Activated CD4-positive, alpha-beta T cell treated with anti-CD3 and anti-CD28 coated beads, Interleukin-2, Interleukin-4, amounts not matched to agents 100 ng/mL and 50 ng/mL, durations not matched to agents 16 hours and 8 hours (primary cell): Measurements from ENCODE around the gene NUDT15.
"Not testable (repeated sequence)": the region's sequence is repeated elsewhere in the genome, so short reads cannot be mapped to it uniquely, and the experiment has no call there.

ENCODE experiments used
- DNase-seq: peaks from one replicate; pipeline ENCODE4 v3.0.0-alpha.2; 2020; ENCODE audit warnings: low spot score

Gene NUDT15

DNA sequence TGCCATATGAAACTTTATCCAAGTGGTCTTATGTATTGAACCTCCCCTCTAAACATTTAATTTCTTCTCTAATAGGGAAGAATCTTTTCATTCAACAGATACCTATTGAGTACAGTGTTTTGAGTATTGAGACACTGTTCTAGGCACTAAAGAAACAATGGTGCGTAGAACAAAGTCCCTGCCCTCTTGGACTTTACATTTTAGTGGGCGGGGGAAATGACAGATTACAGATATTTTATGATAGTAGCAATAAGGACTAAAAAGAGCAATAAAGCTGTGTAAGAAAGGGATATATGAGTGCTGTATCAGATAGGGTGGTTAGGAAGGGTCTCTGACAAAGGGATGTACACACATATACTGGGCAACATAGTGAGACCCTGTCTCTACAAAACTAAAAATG, 5.4 kb downstream of the NUDT15 start:
- no peak for DNase-seq

GRCh38 chr13:48043789-48044503, 6.4 kb downstream of the NUDT15 start:
- peak; percentile 57 for DNase-seq

DNA sequence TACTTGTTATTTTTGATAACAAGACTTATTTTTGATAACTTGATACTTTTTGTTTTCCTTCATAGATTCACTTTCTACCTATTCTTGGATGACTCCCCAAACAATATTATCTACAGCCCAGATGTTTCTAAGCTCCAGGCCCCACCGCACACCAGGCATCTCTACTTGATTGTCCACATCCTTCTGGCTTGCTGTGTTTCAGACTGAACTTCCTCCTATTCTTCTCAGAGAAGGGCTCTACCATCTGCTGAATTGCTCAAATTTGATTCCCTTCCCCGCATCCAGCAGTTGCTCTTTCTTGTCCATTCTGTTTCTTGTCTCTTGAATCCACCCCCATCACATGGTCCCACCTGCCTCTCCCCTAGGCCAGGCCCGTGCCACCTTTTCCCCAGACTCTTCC, 13.0 kb downstream of the NUDT15 start:
- no peak for DNase-seq

- DNase-seq = no peak
Measured at GRCh38 chr13:48054601-48055000, 17.1 kb downstream of the NUDT15 start.

DNA sequence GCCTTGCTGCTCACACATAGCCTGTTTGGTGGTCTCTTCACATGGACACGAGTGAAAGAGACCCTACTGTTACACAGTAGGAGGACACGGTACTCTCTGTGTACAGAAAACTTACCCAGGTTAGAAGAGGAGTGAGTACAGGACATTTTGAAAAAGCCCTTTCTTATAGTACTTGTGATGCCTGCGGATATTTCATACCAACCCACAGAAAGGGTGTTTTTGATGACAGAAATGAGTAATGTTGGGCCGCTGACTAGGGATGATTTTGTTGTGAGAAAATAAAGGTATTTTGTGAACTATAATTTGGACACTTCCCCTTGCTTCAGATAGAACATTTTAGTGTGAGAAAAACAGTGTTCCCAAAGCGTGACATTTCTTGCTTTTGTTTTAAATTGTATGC, 18.2 kb downstream of the NUDT15 start:
- no peak for DNase-seq

DNA sequence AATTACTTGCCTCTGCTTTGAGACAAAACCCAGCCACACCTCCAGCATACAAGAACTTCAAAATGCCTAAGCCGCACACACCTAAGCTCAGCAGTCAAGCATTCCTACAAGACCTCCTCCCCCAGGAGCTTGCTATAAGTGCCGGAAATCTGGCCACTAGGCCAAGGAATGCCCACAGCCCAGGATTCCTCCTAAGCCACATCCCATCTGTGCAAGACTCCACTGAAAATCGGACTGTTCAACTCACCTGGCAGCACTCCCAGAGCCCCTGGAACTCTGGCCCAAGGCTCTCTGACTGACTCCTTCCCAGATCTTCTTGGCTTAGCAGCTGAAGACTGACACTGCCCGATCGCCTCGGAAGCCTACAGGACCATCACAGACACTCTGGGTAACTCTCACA, 21.0 kb downstream of the NUDT15 start:
- not testable (repeated sequence) for DNase-seq

DNA sequence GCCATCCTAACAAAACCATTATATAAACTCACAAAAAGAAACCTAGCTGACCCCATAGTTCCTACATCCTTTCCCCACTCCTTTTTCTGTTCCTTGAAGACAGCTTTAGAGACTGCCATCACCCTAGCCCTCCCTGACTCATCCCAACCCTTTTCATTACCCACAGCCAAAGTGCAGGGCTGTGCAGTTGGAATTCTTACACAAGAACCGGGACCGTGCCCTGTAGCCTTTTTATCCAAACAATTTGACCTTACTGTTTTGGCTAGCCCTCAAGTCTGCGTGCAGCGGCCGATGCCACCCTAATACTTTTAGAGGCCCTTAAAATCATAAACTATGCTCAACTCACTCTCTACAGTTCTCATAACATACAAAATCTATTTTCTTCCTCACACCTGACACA, 22.4 kb downstream of the NUDT15 start:
- not testable (repeated sequence) for DNase-seq

DNA sequence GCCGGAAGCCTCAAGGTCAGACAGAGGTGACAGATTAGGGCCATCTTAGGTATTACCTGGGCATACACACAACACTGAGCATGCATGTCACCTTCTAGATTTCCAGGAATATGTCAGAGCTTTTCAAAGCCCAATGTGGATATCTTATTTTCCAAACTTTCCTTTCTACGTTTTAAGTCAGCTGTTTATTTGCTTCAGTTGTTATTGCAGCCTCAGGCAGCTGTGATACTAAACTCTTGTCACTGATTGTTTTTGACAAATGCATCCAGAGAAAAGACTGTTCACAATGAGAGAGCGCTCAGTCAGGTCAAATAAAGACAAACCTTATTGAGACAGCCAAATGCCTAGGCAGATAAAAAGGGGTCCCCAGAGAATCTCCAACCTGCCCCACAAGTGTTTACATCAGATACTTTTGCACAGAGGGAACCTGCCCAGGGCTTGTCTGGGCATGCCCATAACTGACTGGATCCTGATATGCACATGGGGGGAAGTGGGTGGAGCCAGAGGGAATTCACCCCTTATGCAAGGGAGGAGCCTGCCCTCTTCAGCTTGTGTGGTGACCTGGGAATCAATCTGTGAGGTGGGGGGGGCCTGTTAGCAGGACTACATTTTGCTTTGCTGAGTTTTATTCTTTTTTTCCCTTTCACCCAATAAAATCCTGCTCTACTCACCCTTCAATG, 28.9 kb downstream of the NUDT15 start:
- peak; percentile 25 for DNase-seq

- DNase-seq = no peak
Measured at GRCh38 chr13:48068036-48068435, 30.5 kb downstream of the NUDT15 start.

- DNase-seq = no peak
Measured at GRCh38 chr13:48068952-48069351, 31.4 kb downstream of the NUDT15 start.

- DNase-seq = no peak
Measured at GRCh38 chr13:48069573-48069972, 32.0 kb downstream of the NUDT15 start.

DNA sequence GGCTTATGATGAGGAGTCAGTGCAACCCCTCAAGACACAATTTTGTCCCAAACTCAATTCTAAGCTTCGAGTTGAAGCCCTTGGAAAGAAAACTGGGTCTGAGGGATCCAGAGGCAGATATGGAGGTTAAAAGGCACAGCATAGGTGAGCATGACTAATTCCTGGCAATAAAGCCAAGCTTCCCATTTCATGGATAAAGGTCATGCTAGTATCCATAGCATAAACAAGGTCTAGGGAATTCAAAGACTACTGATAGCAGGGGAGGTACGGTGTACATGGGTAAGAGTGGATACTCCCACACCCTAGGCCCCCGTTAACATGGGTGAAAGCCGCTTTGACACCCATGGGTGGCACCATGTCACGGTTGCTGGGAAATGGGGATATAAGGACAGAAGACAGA, 33.4 kb downstream of the NUDT15 start:
- DNase-seq = no peak

DNA sequence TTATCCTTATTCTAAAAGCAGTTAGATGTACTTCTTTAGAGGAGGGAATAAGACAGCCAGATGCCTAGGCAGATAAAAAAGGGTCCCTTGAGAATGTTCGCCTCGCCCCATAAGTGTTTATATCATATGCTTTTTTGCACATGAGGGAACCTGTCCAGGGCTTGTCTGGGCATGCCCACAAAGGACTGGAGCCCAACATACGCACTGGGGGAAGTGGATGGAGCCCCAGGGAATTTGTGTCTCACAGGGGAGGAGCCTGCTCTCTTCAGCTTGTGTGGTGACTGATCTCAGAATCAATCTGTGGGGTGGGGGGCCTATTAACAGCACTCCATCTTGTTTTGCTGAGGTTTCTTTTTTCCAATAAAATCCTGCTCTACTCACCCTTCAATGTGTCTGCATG, 34.8 kb downstream of the NUDT15 start:
- DNase-seq = no peak

DNA sequence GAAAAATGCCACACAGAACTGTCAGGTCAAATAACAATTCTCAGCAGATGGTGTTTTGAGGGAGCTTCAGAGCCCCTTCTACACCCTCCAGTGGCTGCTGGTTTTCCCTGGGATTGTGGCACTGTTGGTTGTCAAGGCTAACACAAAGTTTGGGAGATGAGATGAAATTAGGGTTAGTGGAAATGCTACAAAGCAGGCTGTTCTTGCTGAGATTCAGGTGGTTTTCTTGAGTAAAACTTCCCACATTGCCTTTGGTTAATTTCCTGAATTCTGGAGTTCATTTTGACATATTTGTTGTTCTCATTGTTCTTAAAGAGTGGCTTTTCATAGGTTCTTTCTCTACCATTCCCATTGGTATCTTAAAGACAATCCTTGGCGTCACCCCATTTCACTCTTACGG, 35.3 kb downstream of the NUDT15 start:
- DNase-seq = no peak

GRCh38 chr13:48074006-48074405, 36.5 kb downstream of the NUDT15 start:
- no peak for DNase-seq

DNA sequence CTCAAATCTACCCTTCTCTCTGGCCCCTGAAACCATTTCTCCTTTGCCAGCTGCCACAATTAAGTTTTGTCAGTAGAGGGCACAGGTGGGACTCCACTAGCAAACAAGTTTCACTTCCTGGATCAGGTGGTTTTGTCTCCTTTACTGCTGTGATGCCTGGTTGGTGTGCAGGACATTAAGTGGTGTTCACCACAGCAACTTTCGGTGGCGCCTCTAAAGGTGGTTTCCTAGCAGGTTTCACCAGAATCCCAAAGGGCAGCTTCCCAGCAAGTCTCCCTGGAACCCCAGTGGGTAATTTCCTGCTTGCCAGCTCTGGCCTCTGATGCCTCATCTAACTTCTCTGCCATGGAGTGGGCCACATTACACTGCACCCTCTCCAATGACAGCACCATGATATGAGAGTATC, 40.7 kb downstream of the NUDT15 start:
- DNase-seq = peak; percentile 42

- DNase-seq = no peak
Measured at GRCh38 chr13:48081739-48082138, 44.2 kb downstream of the NUDT15 start.

- no peak for DNase-seq
Measured at GRCh38 chr13:48086272-48086671, 48.7 kb downstream of the NUDT15 start.

DNA sequence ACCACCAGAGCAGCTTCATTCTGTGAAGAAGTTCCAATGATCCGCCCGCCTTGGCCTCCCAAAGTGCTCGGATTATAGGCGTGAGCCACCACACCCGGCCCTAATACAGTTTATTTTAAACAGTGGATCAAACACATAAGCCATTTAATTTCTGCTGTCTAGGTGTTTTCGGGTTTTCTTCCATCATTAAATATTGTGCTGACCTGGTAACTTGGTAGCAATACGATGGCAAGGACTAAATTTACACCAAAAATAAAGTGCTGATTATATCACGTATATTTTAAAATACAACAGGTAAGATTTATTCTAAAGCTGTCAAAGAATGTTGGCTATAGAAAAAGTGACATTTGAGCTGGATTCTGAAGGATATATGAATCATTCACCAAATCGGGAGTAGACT, 56.1 kb downstream of the NUDT15 start:
- DNase-seq = no peak

- DNase-seq = peak; percentile 3
Measured at GRCh38 chr13:48094404-48094780, 56.9 kb downstream of the NUDT15 start.

DNA sequence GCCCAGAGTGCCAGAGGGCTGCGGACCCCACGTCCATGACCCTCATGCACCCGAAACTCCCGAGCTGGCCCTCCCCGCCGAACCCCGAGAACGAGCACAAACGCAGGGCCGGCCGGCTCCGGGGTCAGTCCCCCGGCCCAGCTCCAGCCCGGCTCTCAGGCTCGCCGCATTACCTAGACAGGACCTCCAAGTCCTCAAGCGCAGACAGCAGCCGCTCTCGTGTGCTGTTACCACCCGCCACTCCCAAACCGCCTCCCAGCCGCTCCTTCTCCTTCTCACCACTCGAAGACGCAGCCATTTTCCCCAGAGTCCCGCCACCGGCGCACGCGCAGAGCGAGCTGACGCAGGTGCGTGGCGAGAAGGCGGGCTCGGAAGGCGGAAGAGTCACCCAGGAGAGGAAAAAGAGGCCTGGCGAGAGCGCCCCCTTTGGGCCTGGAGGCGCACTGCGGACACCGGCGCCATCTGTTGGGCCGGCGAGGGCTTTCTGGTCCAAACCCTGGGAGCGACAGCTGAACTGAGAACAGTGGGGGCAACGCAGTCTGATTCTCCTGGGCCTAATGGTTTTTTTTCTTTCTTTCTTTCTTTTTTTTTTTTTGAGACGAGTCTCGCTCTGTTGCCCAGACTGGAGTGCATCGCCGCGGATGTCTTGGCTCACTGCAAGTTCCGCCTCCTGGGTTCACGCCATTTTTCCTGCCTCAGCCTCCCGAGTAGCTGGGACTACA, 57.4 kb downstream of the NUDT15 start, which contains the start of gene MED4:
MED4 (minus strand) TSS at position 324 of the 722 bp plus-strand sequence; CDS start at position 298, 26 bp downstream.
- peak; percentile 97 for DNase-seq

DNA sequence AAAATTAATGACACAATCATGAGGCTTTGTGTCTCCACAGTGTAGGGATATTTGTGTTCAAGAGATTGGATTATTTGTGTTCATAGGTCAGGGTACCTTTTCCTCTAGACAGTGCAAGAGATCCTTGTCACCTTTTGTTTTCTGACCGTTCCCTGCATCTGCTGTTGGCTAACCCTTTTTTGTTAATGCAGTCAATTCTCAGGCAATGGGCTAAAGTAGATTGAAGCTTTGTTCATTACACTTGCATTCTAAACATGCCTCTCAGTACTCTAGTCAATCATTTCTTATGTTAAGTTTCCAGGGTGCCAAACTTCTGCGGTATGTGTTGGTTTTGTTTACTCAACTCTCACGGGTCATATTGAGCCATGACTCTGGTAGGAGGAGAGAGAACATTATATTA, 59.1 kb downstream of the NUDT15 start:
- no peak for DNase-seq
